ENCODE measurements around the gene KCNJ18.

DNA sequence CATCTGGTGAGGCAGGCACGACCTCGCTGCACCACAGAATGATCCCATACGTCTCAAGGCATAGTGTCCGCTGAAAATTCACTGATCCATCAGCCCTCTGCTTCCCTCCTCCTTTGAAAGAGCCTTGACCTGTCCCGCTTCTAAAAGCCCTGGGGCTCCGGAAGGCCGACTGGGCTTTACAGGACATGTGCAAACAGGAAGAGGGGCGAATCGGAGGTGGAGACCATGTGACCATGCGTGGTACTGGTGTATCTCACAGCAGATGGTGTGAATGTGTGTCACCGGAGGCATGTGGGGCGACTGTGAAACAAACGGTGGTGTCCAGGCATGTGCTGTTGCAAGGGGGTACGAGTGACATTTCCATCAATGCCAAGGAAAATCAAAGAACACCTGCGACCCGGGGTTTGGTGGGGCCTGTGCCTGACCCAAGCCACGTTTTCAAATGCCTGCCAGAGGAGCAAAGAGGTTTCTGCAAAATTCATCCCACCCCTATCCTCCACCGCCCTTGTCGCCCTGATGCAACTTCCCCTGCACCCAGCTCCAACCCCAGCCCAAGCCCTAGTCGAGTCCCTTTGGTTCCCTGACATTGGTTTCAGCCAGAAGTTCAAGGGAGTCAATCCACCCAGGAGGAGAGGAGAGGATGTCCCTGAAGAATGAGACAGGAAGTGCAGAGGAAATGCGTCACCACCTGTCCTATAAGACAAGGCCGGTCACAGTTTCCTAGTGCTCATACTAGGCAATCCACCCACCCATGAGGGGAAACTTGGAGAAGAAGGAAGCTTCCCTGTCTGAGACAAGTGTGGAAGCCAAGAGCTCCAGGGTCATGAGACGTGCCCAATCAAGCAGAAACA lies 5.9 kb upstream of the KCNJ18 start:
- TF ChIP-seq POLR2A (IDR thresholded peaks at IDR 0.05; ENCODE audit: low read length) (no peak), GATA1 (IDR thresholded peaks at IDR 0.05; ENCODE audit: low read depth, low read length) (no peak)
